ENCODE measurements around the gene RMND5A.

GRCh38 chr2:86774862-86775261, 54.8 kb downstream of the RMND5A start:
- TF ChIP-seq CTCF (conservative IDR thresholded peaks at IDR 0.05) (no peak), ZFX (IDR thresholded peaks at IDR 0.05) (no peak)

All from C4-2B (cell line).